Measurements from ENCODE around the gene EEIG1.

The EEIG1 gene

DNA sequence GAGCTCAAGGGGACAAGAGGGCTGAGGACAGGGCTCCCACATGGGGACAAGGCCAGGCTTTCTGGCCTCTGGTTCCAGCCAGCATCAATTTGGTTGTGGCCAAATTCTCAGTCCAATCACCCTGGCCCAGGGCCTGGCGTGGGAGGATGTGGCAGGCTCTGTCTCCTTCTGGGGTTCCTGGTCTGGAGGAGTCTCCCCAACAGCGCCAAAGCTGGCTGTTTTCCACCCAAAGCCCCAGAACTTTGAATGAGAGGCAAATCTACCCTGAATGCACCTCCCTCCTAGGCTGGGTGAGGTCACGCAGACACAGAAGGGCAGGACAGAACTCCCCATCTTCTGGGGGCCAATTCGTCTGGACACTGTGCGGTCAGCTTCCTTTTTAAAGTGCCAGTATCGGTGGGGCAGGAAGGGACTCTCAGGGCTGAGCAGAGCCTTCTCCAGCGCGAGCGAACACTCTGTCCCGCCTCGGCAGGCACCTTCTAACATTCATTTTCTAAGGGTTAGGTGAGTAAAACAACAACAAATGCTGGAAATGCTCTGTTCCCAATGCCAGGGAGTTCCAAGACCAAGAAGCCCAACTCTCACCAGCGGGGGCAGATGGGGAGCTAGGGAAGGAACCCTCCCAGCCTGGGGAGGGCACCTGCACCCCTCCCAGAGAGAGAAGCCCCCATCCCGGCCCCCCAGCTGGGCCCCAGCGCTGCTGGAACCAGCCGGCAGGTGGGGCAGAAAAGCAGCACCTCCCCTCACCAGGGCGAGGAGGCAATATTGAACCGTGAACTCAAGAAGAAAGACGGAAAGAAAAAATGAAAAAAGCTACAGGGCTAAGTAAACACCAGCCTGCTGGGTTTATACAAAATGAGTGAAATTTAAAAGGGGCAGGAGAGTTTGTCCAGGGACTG lies 39.5 kb downstream of the EEIG1 start:
- DNase-seq (ENCODE audit: low spot score) = no peak

DNA sequence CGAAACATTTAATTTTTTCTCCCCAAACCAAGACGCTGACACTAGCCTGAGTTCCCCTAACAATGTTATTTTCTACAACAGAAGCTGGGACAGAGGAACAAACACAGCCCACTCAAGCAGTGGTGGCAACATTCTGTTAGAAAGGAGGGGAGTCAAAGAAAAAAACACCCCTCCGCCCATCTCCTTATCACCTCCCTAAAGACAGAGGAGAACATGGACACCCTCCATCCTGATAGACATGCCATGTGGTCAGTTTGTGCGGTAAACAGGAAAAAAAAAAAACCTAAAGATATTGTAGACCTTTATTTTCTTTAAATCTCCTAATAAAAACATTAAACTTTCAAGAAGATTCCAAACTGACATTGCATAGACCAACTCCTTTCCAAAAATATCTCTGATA lies 40.2 kb downstream of the EEIG1 start:
- no peak for DNase-seq (ENCODE audit: low spot score)

DNA sequence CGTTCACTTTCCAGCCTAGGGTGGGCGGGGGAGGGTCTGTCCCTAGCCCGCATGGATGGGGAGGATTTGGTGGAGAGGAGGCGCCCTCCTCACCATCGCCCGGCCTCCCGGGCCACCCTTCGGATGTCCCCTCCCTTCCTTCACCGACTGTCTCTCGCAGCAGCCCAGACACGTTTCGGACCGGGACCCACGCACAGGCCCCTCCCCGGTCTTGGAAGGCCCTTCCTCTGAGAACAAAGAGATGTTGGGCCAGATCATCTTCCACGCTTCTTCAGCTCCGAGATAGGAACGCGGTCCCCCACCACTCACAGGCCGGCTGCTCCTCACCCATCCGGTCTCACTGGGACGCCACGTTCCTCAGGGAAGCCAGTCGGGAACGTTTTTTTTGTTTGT lies 42.5 kb downstream of the EEIG1 start:
- DNase-seq (ENCODE audit: low spot score) = no peak

DNA sequence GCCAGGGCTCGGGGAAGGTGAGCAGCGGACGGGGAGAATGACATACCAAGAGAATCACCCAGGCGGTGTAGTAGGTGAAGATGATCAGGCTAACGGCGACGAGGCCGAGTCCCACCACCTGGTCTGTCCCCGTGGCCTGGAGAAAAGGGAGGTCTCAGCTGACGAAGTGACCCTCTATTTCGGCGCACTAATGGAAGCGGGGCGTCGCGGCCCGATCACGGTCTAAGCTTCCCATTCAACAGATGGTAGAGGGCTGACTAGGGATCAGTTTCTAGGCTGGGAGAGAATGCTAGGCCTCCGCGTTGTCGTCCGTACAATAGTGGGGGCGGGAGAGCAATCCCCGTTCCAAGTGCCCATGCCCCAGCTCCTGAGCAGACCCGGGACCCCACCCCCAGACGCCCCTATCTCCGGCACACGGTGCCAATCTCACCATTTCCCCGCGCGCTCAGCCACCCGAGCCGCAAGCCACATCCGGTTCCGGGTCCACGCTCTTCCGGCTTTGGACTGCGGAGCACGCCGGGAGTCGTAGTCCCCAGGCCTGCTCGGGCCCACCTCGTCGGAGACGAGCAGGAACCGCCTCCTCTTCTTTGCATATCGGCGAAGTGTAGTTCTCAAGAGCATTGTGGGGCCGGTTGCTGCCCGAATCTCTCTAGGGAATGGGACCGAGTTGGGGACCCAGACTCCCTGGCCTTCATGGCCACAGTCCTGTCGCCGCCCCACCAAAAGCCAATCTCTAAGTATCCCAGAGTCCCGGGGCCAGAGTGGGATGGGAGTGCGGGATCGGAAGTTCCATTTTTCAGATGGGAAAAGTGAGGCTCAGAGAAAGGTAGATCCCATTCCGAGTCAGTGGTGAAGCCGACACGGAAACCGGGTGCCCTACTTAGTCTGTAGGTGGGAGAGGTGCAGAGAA lies 43.1 kb downstream of the EEIG1 start, which contains the start of gene DPM2:
TSS of gene DPM2 (minus strand) at position 467 of the 910 bp plus-strand sequence. CDS start at position 433, 34 bp downstream.
- DNase-seq (ENCODE audit: low spot score) = peak; percentile 93

DNA sequence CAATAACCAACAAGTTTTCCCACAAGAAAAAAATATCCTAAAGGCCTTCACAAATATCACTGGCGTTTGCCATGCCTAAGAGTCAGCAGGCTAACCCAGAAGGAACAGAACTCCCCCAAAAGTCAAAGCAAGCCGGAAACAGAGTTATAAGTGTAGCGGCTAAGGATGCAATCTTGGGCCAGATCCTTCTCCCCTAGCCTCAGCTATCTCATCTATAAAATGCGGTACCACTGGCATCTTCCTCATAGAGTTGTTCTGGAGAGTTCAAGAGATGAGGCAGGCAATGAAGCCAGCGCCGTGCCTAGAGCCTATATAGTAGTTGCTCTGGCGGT lies 43.8 kb downstream of the EEIG1 start:
- DNase-seq (ENCODE audit: low spot score) = no peak

DNA sequence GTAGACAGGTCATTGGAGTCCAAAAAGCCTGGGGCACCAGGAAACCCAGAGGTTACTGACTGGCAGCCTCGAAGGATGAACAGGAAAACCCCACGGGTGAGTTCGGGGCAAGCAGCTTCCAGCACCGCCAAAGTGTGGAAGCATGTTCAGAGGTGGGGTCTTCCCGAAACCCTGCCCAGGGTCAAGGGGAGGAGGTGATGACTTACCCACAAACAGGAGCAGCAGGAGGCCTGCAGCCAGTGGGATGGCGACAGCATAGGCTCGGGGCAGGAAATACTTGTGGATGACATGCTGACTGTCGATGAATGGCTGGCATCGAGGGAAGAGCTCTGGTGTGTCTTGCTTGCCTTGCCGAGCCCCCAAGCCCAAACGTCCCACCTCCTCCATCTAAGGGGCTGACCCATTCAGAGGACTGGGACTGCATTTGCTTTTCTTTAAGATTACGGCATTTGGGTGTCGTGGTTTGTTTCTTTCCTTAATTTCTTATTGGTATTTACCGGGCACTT lies 44.4 kb downstream of the EEIG1 start:
- DNase-seq (ENCODE audit: low spot score) = no peak

DNA sequence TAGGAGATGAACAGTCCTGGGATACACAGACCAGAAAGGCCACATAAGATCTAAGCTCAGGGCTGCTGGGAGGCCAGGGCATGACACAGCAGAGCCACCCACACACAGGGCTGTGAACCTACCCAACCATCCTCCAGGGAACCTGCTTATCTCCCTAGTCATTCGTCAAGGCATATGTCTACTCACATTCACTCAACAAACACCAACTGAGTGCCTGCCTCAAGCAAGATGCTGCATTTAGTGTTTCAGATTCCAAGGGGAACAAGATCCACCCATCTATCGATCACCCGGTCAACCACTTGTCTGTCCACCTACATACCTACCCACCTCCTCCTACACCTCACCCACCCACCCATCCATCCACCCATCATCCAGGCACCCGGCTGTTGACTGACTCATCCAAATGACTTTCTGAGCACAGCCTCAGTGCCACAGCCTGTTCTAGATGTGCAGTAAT lies 45.0 kb downstream of the EEIG1 start:
- no peak for DNase-seq (ENCODE audit: low spot score)

DNA sequence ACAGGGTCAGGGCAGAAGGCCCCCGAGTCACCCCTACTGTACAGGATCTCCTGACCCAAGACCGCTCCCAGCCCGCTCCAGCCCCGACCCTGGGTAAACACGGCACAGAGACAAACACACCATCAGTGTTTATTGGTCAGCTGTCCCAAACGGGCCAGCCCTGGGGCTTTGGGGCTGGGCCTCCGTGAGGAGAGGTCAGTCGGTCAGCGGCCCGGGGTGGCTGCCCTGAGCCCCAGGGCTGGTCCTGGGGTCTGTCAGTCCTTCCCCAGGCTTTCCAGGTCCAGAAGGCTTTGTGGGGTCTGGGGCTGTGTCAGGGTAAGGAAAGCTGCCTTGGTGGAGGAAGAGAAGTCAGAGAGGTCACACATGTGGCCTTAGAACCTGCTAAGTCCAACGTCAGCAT lies 45.8 kb downstream of the EEIG1 start:
- no peak for DNase-seq (ENCODE audit: low spot score)

DNA sequence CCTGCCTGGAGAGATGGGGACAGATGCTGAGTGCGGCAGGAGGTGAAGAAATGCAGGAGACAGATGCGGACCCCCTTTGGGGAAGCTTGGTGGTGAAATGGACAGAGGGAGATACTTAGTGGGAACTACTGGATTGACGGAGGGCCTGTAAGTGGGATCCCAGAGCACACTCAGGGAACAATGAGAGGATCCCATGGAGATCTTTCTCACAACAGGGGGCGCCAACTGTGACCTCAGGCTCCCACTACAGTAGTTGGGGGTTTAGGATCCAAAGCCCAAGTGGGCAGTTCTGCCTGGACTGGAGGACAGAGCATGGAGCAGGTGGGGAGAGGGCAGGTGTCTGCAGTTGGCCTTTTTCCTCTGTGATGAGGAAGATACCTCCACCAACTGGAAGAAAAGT lies 46.5 kb downstream of the EEIG1 start:
- DNase-seq (ENCODE audit: low spot score) = no peak

DNA sequence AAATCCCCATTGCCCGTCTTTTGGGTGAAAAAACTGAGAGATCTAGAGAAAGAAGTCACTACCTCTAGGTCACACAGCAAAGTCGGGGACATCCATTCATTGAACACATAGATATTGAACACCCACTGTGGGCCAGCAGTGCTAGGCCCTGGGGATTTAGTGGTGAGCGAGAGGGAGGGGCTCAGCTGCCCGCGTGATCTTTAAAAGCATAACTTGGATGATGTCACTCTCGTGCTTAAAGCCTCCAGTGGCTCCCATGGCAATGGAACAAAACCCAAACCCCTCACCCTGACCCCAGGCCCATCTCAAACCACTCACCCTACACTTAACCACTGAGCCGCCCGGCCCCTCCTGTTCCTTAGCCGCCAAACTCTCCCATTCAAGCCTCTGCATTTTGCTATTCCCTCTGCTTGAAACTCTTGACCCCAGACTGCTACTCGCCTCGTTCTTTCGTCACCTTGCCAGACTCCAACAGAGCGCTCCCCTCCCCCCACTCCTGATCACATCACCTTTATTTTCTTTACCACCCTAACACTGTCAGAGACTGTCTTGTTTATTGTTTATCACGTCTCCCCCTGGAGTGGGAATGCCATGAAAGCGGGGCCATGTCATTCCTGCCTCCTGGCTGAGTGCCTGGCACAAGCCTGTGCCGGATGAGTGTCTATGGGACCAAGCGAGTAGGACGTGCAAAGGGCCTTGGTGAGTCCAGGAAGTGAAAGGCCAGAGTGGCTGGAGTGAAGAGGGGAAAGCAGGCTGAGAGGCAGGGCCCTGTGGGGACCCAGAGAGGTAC lies 49.5 kb downstream of the EEIG1 start:
- peak; percentile 35 for DNase-seq (ENCODE audit: low spot score)
